Measurements from ENCODE around the gene ASPHD1.

Gene ASPHD1

DNA sequence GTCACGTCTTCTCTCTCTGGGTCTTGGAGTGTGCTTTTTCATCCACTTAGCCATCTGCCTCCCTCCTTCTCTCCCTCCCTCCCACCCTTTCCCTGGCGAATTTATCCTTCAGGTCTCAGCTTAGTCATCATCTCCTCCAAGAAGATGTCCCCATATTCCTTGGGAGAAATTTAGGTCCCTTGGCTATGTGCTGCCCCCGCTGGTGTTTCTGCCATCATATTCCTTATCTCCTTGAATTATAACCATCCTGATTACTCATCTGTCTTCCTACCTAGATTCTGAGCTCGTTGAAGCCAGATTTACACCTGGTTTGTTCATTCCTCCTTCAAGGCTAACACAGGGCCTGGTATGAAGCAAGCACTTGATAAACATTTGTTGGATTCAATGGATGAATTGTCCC, 5.9 kb upstream of the ASPHD1 start:
- DNase-seq (ENCODE audit: low spot score in 2 of 2) (no peak), ATAC-seq (ENCODE audit: low read depth) (no peak)
- no peak overlapping the region for H3K27ac Mint-ChIP-seq
- H3K4me1 Mint-ChIP-seq, result peaks cover 4% of the 10 kb centered on the region
- H3K9me3 Mint-ChIP-seq, result no peaks in the 10 kb centered on the region
- H3K36me3 Mint-ChIP-seq, result peaks cover 3% of the 10 kb centered on the region
- no peak overlapping the region for H3K4me3 Mint-ChIP-seq
- peaks cover 21% of the 10 kb centered on the region for H3K27me3 Mint-ChIP-seq

DNA sequence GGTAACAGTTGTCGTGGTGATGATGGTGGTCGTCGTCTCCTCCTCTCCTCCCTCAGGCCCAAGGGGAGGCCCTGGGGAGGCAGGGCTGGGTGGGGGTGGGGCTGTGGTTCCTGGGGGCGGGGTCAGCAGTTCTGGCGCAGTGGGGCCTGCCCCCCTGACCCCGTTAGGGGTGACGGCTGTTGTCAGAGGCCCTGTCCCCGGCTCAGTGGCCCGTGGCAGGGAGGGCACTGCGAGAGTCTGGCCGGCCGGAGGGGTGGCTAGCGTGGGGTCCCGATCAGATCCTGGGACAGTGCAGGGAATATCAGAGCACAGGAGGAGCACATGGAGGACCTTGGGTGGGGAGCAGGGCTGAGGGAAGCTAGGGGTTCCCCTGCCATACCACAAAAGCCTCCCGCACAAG, 3.4 kb upstream of the ASPHD1 start:
- ATAC-seq (ENCODE audit: low read depth) (no peak), DNase-seq (ENCODE audit: low spot score in 2 of 2) (no peak)
- H3K9me3 Mint-ChIP-seq, result no peaks in the 10 kb centered on the region
- H3K27ac Mint-ChIP-seq, result no peak overlapping the region
- H3K4me1 Mint-ChIP-seq, result peaks cover 11% of the 10 kb centered on the region
- peaks cover 3% of the 10 kb centered on the region for H3K36me3 Mint-ChIP-seq
- peaks cover 27% of the 10 kb centered on the region for H3K27me3 Mint-ChIP-seq
- H3K4me3 Mint-ChIP-seq, result no peak overlapping the region

DNA sequence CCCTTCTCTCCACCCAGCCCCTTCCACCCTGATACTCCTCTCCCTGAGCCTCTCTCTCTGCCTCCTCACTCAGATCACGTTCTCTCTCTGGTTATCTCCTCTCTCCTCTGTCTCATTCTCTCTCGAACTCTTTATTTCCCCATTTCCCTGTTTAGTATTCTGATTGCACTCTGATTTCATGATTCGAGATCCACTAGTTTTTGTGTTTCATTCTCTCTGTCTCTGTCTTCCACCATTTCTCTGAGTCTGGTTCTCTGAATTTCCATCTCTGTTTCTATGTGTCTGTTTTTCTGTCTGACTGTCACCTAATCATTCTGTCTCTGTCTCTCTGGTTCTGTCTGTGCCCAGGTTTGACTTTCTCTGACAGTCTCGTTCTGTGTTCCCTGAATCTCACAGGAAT, 3.0 kb upstream of the ASPHD1 start:
- peaks cover 28% of the 10 kb centered on the region for H3K27me3 Mint-ChIP-seq
- DNase-seq (ENCODE audit: low spot score in 2 of 2) (no peak), ATAC-seq (ENCODE audit: low read depth) (no peak)
- H3K4me3 Mint-ChIP-seq, result no peak overlapping the region
- H3K36me3 Mint-ChIP-seq, result peaks cover 3% of the 10 kb centered on the region
- no peaks in the 10 kb centered on the region for H3K9me3 Mint-ChIP-seq
- no peak overlapping the region for H3K27ac Mint-ChIP-seq
- H3K4me1 Mint-ChIP-seq, result peaks cover 11% of the 10 kb centered on the region

DNA sequence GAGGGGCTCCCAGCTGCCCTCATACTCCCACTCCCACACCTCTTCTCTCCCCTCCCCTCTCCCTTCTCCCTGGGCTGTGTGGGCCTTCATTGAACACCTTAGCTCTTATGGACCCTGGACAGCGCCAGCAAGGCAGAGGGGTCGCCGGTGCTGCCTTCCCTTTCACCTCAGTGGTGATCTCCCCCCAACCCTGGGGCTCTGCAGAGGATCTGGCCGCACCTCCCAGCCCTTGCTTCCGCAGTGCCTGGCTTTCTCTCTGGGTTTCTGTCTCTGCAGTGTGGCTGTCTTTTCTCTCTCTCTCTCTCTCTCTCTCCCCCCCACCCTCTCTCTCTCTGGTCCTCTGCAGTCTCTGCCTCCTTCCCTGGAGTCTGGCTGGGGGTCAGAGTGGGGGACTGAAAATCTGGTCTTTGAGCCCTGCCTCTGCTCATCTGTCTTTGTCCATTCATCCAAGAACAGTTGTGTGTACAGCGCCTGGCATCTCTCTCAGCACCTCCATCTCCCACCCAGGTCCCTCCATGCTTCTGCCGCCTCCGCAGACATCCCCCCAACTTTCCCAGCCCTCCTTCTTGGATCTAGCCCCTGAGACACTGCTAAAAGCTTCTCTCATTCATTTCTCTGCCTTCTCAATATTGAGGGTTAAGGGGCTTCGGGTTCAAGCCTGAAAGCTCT, 2.0 kb upstream of the ASPHD1 start:
- H3K27me3 Mint-ChIP-seq, result peaks cover 28% of the 10 kb centered on the region
- DNase-seq (ENCODE audit: low spot score in 2 of 2), result no peak
- no peaks in the 10 kb centered on the region for H3K9me3 Mint-ChIP-seq
- ATAC-seq (ENCODE audit: low read depth), result no peak
- peaks cover 3% of the 10 kb centered on the region for H3K36me3 Mint-ChIP-seq
- H3K27ac Mint-ChIP-seq, result no peak overlapping the region
- peaks cover 11% of the 10 kb centered on the region for H3K4me1 Mint-ChIP-seq
- no peak overlapping the region for H3K4me3 Mint-ChIP-seq

DNA sequence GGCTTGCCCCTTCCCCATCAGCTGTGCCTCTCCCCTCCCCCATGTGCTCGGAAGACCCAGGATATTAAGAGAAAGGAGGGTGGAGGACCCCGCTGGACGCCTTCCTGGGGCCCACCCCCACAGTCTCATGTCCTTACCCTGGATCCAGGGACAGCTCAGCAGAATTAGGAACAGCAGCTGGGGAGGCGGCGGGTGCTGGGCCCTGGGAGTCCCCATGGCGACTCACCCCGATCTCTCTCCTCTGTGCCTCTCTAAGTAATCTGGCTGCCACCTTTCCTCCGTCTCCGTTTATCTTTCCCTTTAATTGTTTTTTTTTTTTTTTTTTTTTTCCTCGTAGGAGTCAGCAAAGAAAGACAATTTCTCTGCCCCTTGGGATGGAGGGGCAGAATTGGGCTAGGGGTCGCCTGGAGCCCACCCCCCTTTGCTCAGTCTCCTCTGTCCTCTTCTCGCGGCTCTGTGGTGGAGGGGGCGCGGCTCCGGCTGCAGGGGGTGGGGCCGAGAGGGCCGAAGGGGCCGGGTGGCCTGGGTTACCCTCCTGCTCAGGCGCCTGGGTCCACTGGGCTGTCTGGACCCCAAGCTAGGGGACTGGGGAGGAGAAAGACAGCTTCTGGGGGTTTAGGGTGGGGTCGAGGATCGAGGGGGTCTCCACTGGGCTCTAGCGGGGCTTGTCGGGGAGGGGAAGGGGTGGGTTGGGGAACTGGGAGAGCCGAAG, 1.3 kb upstream of the ASPHD1 start:
- ATAC-seq (ENCODE audit: low read depth), result no peak
- peaks cover 11% of the 10 kb centered on the region for H3K4me1 Mint-ChIP-seq
- no peak for DNase-seq (ENCODE audit: low spot score in 2 of 2)
- no peak overlapping the region for H3K27ac Mint-ChIP-seq
- H3K36me3 Mint-ChIP-seq, result peaks cover 3% of the 10 kb centered on the region
- H3K9me3 Mint-ChIP-seq, result no peaks in the 10 kb centered on the region
- H3K27me3 Mint-ChIP-seq, result peaks cover 28% of the 10 kb centered on the region
- no peak overlapping the region for H3K4me3 Mint-ChIP-seq

DNA sequence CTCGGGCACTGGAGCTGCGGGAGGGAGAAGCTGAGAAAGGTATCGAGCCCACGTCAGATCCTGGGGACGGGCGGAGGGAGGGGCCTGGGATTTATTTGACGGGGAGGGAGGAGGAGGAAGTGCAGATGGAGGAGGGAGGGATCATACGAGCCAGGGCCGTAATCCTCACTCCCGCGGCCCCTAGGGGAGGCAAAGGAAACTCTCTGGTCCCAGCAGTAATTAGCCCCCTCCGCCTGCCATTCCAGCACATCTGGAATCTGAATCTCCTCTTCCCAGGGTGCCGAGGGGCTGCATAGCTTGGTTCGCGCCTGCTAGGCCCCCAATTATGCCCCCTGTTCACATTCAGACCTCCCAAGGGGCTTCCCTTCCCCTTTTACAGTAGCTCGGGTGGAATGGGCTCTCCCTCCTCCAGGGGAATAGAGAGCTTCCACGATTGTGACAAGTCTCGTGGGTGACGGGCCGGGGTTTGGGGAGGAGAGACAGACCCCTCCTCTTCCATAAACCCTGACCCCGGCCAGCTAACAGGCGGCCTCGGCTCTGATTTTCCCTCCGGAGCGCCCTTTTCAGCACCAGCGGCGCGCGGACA, 679 bp upstream of the ASPHD1 start, which contains the start of gene SEZ6L2:
TSS of gene SEZ6L2 (minus strand) at position 35 of the 586 bp plus-strand sequence. CDS start 531 bp downstream, outside the sequence.
- ATAC-seq (ENCODE audit: low read depth) (peak; percentile 16), DNase-seq (ENCODE audit: low spot score in 2 of 2) (peak in 1 of 2 donors; percentile 76)
- Mint-ChIP-seq H3K9me3 (no peaks in the 10 kb centered on the region), H3K27me3 (peaks cover 25% of the 10 kb centered on the region), H3K27ac (no peak within 1 kb of the TSS), H3K4me1 (peaks cover 11% of the 10 kb centered on the region), H3K36me3 (peaks cover 3% of the 10 kb centered on the region), H3K4me3 (peak within 1 kb of the TSS; percentile 5)

DNA sequence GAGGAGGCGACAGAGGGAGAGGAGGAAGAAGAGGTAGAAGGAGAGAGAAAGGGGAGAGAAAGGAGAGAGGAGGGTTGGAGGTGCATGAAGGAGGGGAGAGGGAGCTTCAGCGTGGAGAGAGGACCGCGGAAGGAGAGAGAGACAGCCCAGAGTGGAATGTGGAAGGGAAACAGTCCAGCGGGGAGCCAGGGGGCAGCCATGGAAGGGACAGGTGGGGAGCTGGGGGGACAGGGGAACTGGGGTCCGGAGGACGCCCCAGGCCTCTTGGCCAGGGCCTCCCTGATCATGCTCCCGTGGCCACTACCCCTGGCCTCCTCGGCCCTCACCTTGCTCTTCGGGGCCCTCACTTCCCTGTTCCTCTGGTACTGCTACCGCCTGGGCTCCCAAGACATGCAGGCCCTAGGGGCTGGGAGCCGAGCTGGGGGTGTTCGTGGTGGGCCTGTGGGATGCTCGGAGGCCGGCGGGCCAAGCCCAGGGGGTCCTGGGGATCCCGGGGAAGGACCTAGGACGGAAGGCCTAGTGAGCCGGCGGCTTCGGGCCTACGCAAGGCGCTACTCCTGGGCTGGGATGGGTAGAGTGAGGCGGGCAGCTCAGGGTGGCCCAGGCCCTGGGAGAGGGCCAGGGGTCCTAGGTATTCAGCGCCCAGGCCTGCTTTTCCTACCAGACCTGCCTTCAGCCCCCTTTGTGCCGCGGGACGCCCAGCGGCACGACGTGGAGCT, 759 bp downstream of the ASPHD1 start:
- DNase-seq (ENCODE audit: low spot score in 2 of 2) (no peak), ATAC-seq (ENCODE audit: low read depth) (no peak)
- peaks cover 3% of the 10 kb centered on the region for H3K36me3 Mint-ChIP-seq
- H3K4me1 Mint-ChIP-seq, result peaks cover 11% of the 10 kb centered on the region
- no peaks in the 10 kb centered on the region for H3K9me3 Mint-ChIP-seq
- peaks cover 25% of the 10 kb centered on the region for H3K27me3 Mint-ChIP-seq
- peak overlapping the region; percentile 75 for H3K4me3 Mint-ChIP-seq
- H3K27ac Mint-ChIP-seq, result no peak overlapping the region

DNA sequence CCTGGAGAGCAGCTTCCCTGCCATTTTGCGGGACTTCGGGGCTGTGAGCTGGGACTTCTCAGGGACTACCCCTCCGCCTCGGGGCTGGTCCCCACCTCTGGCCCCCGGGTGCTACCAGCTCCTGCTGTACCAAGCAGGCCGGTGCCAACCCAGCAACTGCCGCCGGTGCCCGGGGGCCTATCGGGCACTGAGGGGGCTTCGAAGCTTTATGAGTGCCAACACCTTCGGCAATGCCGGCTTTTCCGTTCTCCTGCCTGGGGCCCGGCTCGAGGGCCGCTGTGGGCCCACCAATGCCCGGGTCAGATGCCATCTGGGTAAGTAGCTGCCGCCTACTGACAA, 1.3 kb downstream of the ASPHD1 start:
- Mint-ChIP-seq H3K4me1 (peaks cover 11% of the 10 kb centered on the region), H3K36me3 (peaks cover 6% of the 10 kb centered on the region), H3K27ac (no peak overlapping the region), H3K27me3 (peaks cover 22% of the 10 kb centered on the region), H3K4me3 (no peak overlapping the region), H3K9me3 (no peaks in the 10 kb centered on the region)
- ATAC-seq (ENCODE audit: low read depth) (no peak), DNase-seq (ENCODE audit: low spot score in 2 of 2) (no peak)

DNA sequence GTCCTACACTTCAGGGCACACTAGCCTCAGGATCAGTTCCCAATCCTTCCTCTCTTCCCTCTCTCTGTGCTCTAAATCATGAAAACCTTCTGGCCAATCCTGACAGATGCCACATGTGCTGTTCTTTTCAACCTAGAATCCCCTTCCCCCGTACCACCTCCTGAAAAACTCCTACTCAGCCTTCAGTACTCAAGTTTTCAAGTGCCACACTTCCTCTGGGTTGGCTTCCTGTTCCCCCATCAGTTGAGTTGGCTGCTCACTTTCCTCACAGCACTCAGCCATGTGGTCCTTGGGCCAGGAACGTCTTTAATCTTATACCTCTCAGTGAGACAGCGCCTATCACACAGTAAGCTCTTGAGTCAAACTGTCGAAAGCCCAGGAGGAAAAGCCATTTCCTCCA, 3.3 kb downstream of the ASPHD1 start:
- H3K27ac Mint-ChIP-seq, result no peak overlapping the region
- H3K4me1 Mint-ChIP-seq, result peaks cover 10% of the 10 kb centered on the region
- H3K27me3 Mint-ChIP-seq, result peaks cover 8% of the 10 kb centered on the region
- ATAC-seq (ENCODE audit: low read depth) (no peak), DNase-seq (ENCODE audit: low spot score in 2 of 2) (no peak)
- no peak overlapping the region for H3K4me3 Mint-ChIP-seq
- H3K36me3 Mint-ChIP-seq, result peaks cover 6% of the 10 kb centered on the region
- H3K9me3 Mint-ChIP-seq, result no peaks in the 10 kb centered on the region

DNA sequence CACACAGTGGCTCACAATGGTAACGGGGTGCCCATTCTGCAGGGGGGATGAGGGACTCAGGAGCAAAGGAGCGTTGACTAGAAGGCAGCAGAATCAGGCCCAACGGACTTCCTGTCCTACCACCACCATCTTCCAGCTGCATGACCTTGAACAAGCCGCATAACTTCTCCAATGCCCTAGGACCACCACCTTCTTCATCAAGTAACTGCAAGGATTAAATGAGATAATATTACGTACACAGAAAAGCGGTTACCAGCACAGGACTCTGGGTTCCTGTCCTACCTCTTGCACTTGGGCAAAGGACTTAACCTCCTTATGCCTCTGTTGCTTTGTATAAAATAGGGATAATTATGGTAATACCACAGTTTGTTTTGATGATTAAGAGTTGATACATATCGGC, 4.7 kb downstream of the ASPHD1 start:
- ATAC-seq (ENCODE audit: low read depth), result no peak
- DNase-seq (ENCODE audit: low spot score in 2 of 2), result no peak
- peaks cover 11% of the 10 kb centered on the region for H3K4me1 Mint-ChIP-seq
- peaks cover 7% of the 10 kb centered on the region for H3K27me3 Mint-ChIP-seq
- H3K4me3 Mint-ChIP-seq, result no peak overlapping the region
- no peaks in the 10 kb centered on the region for H3K9me3 Mint-ChIP-seq
- no peak overlapping the region for H3K27ac Mint-ChIP-seq
- peaks cover 7% of the 10 kb centered on the region for H3K36me3 Mint-ChIP-seq

DNA sequence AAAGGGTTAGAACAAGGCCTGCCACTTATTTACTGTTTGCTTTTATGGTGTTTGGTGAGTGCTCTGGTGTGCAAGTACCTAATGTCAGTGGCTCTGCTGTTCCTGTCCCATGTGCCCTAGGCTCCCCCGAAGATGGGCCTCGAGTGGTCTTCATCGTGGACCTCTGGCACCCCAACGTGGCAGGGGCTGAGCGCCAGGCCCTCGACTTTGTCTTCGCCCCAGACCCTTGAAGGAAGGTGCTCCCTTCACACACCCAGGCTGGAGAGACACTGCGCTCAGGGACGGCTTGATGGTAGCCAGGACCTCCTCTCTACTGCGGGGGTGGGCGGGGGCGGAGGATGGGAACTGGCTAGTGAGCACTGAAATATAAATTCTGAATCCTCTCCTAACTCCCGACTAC, 5.4 kb downstream of the ASPHD1 start:
- ATAC-seq (ENCODE audit: low read depth) (no peak), DNase-seq (ENCODE audit: low spot score in 2 of 2) (no peak)
- no peak overlapping the region for H3K4me3 Mint-ChIP-seq
- no peak overlapping the region for H3K27ac Mint-ChIP-seq
- H3K36me3 Mint-ChIP-seq, result peaks cover 7% of the 10 kb centered on the region
- no peaks in the 10 kb centered on the region for H3K9me3 Mint-ChIP-seq
- H3K27me3 Mint-ChIP-seq, result peaks cover 4% of the 10 kb centered on the region
- peaks cover 7% of the 10 kb centered on the region for H3K4me1 Mint-ChIP-seq

DNA sequence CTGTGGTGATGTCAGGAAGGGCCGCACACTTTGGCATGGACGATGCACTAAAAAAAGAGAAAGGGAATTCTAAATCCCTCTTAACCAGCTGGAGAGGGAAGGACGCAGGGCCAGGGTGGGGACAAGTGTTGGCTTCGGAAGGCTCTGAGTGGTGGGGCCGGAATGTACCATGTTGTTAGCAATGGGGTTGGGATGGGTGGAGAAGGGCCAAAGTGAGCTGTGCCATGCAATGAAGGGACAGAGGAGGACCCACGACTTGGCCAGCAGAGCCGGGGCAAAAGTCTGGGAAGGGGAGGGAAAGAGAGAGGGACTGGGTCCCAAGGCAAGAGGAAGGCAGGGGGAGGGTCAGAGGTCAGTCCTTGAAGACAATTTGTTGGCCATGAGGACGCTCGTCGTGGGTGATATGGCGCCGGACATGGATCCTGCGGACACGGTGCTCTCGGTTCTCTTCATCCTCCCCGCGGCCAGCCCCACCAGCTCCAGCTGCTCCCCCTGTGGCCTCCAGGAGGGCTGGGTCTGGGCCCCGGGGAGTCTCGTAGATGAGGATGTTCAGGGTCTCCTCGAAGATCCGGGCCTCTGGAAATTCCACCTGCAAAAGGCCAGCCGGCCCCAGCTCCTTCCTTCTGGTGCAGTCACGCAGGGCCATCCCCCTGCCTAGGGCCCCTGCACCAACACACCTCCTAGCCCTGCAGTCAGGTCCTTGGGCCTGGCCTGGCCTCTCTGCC, 6.4 kb downstream of the ASPHD1 start:
- DNase-seq (ENCODE audit: low spot score in 2 of 2) (no peak), ATAC-seq (ENCODE audit: low read depth) (no peak)
- Mint-ChIP-seq H3K9me3 (no peaks in the 10 kb centered on the region), H3K27ac (no peak overlapping the region), H3K36me3 (peaks cover 10% of the 10 kb centered on the region), H3K27me3 (peaks cover 2% of the 10 kb centered on the region), H3K4me1 (peaks cover 5% of the 10 kb centered on the region), H3K4me3 (no peak overlapping the region)

DNA sequence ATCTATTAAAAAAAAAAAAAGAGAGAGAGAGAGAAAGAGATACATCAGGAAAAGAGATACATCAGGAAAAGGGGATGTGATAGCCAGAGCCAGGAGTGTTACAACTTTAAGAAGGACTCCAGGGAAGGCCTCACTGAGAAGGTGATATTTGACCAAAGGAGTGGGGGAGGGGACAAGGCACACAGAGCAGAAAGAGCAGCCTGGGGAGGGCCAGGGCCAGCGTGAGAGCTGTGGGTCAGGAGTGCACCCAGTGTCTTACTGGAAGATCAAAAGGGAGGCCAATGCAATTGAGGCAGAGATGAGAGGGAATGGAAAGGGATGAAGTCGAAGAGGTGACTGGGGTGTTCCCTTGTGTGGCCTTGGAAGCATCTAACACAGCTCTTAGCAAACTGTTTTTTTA, 7.7 kb downstream of the ASPHD1 start:
- Mint-ChIP-seq H3K27ac (no peak overlapping the region), H3K27me3 (no peaks in the 10 kb centered on the region), H3K4me3 (no peak overlapping the region), H3K36me3 (peaks cover 10% of the 10 kb centered on the region), H3K9me3 (no peaks in the 10 kb centered on the region), H3K4me1 (peaks cover 5% of the 10 kb centered on the region)
- ATAC-seq (ENCODE audit: low read depth) (no peak), DNase-seq (ENCODE audit: low spot score in 2 of 2) (no peak)
